Measurements from ENCODE around the gene PCGF3. TPM values are rescaled to one million over a fixed set of nuclear protein-coding genes. Genes with fewer than 3 reads are reported as not detected.

Gene PCGF3
- total and polyA plus RNA-seq, 2 experiments from 2014 or later: 21.0 to 26.0 TPM

DNA sequence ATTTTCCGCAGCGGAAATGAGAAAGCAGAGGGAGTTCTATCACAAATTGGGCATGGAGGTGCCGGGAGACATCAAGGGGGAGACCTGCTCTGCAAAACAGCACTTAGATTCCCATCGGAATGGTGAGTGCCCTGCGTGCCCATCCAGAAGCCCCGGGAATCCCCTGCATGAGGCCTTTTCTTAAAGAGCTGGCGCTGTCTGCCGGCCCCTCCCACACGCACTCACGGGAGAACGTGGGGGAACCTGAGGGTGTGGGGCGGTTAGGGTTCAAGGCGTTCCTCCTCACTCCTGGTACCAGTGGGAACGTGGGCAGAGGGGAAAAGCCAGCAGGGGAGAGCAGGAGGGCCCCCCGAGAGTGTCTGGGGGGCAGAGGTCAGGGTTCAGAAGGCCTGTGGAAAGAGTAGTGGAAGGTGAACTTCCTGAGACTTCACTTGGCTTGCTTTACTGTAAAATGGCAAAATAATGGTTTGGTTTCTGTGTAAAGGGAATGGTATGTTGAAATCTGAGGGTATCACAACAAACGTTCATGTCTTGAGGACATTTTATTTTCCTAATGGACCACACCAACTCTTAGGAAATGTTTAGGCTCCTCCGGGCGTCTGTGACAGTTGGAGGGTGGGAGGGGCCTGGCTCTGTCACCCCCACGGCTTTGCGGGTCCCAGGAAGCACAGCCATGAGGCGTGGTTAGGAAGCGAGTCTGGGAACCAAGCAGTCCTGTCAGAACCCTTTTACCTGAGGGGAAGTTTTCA lies 38.0 kb downstream of the PCGF3 start:
- Histone ChIP-seq H3K9ac (no peak overlapping the region), H3K9me2 (ENCODE audit: insufficient read depth) (no peaks in the 10 kb centered on the region), H3K27me3 (replicated peaks; ENCODE audit: insufficient read depth) (no peaks in the 10 kb centered on the region), H3K4me1 (ENCODE audit: insufficient read depth) (no peaks in the 10 kb centered on the region), H3K27ac (no peak overlapping the region), H3K4me2 (ENCODE audit: unreplicated experiment) (no peak overlapping the region), H3K9me3 (ENCODE audit: low read depth) (no peaks in the 10 kb centered on the region), H4K20me1 (ENCODE audit: insufficient read depth) (no peaks in the 10 kb centered on the region), H3K4me3 (no peak overlapping the region), H3K79me2 (ENCODE audit: insufficient read depth) (0 out of 2 replicates have a peak, but pooled peaks cover under 1% of the 10 kb centered on the region), H2AFZ (no peak overlapping the region), H3F3A (ENCODE audit: insufficient read depth) (peaks cover 14% of the 10 kb centered on the region; the same call in 1 of the 2 replicates), H3K36me3 (ENCODE audit: low read depth) (peaks cover 5% of the 10 kb centered on the region; the same call in 1 of the 2 replicates)
- 73 to 78% methylated on average over 21 to 22 of the region's 22 CpGs for WGBS, 2 experiments (ENCODE audit: low coverage in 1 of 2, low lambda C conversion rate in 2 of 2, missing lambda C conversion rate in 2 of 2)
- in situ Hi-C loops (cut with MboI): no loop called here
- TF ChIP-seq EZH2phosphoT487 (IDR thresholded peaks at IDR 0.05; ENCODE audit: insufficient read depth, low read depth) (no peak), EZH2 (IDR thresholded peaks at IDR 0.05; ENCODE audit: insufficient read depth, poor library complexity, severe bottlenecking) (no peak)
- DNase-seq: peak; percentile 23

DNA sequence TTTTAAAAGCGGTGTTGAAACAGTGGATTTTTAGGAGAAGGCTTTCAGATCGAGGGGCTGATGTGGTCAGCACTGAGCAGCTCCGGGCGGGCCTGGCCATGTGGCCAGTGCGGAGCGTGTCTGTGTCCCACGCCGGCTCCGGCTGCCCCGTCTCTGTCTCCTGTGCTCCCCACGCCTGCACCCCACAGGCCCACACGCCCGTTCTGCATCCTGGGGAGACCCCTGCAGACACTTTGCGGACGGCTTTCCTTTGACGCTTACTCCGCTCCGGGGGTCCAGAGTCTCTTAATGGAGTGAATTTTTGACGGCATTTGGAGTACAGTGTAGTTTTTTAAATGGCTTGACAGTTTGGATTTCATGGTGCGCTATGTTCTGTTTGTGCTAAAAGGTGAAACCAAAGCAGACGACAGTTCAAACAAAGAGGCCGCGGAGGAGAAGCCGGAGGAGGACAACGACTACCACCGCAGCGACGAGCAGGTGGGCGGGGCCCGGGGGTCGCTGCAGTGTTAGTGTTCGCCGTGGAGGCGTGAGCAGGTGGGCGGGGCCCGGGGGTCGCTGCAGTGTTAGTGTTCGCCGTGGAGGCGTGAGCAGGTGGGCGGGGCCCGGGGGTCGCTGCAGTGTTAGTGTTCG lies 38.7 kb downstream of the PCGF3 start:
- DNase-seq: peak; percentile 22
- TF ChIP-seq EZH2phosphoT487 (IDR thresholded peaks at IDR 0.05; ENCODE audit: insufficient read depth, low read depth) (no peak), EZH2 (IDR thresholded peaks at IDR 0.05; ENCODE audit: insufficient read depth, poor library complexity, severe bottlenecking) (no peak)
- Histone ChIP-seq H3K4me3 (no peak overlapping the region), H2AFZ (no peak overlapping the region), H3K27me3 (replicated peaks; ENCODE audit: insufficient read depth) (no peaks in the 10 kb centered on the region), H3K9me2 (ENCODE audit: insufficient read depth) (no peaks in the 10 kb centered on the region), H3K36me3 (ENCODE audit: low read depth) (peaks cover 8% of the 10 kb centered on the region; the same call in 1 of the 2 replicates), H3F3A (ENCODE audit: insufficient read depth) (peaks cover 14% of the 10 kb centered on the region; the same call in 1 of the 2 replicates), H3K27ac (no peak overlapping the region), H3K79me2 (ENCODE audit: insufficient read depth) (0 out of 2 replicates have a peak, but pooled peaks cover 7% of the 10 kb centered on the region), H4K20me1 (ENCODE audit: insufficient read depth) (no peaks in the 10 kb centered on the region), H3K9me3 (ENCODE audit: low read depth) (no peaks in the 10 kb centered on the region), H3K4me2 (ENCODE audit: unreplicated experiment) (no peak overlapping the region), H3K9ac (no peak overlapping the region), H3K4me1 (ENCODE audit: insufficient read depth) (no peaks in the 10 kb centered on the region)
- 96% methylated on average over 24 to 37 of the region's 44 CpGs for WGBS, 2 experiments (ENCODE audit: low coverage in 1 of 2, low lambda C conversion rate in 2 of 2, missing lambda C conversion rate in 2 of 2)
- in situ Hi-C loops (cut with MboI): no loop called here

DNA sequence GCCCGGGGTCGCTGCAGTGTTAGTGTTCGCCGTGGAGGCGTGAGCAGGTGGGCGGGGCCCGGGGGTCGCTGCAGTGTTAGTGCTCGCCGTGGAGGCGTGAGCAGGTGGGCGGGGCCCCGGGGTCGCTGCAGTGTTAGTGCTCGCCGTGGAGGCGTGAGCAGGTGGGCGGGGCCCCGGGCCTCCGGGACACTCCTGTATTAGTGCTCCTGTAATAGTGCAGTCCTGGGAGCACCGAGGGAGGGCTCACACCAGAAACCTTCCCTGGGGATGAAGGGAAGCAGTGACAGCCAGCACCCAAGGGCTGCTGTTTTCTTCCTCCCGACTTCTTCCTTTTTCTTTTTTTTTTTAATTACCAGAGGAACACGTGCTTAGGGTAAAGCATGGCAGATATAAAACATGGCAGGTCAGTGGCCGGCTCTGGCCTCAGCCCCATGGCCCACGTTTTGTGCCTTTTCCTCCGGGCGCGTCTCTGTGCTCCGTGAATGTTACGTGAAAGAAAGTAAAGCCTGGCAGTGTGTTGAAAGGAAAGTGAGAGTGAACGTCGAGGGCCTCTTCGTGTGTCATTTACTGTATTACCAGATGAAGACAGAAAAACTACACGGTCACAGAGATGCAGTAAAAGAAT lies 42.0 kb downstream of the PCGF3 start:
- Histone ChIP-seq H3K4me1 (ENCODE audit: insufficient read depth) (0 out of 2 replicates have a peak, but pooled peaks cover 8% of the 10 kb centered on the region), H3F3A (ENCODE audit: insufficient read depth) (peaks cover 20% of the 10 kb centered on the region; the same call in 1 of the 2 replicates), H3K36me3 (ENCODE audit: low read depth) (0 out of 2 replicates have a peak, but pooled peaks cover 8% of the 10 kb centered on the region), H3K9me3 (ENCODE audit: low read depth) (no peaks in the 10 kb centered on the region), H3K27ac (no peak overlapping the region), H3K27me3 (replicated peaks; ENCODE audit: insufficient read depth) (no peaks in the 10 kb centered on the region), H4K20me1 (ENCODE audit: insufficient read depth) (no peaks in the 10 kb centered on the region), H3K9ac (no peak overlapping the region), H3K4me2 (ENCODE audit: unreplicated experiment) (no peak overlapping the region), H3K9me2 (ENCODE audit: insufficient read depth) (no peaks in the 10 kb centered on the region), H2AFZ (no peak overlapping the region), H3K4me3 (no peak overlapping the region), H3K79me2 (ENCODE audit: insufficient read depth) (peaks cover 39% of the 10 kb centered on the region)
- TF ChIP-seq EZH2phosphoT487 (IDR thresholded peaks at IDR 0.05; ENCODE audit: insufficient read depth, low read depth): no peak
- TF ChIP-seq EZH2 (IDR thresholded peaks at IDR 0.05; ENCODE audit: insufficient read depth, poor library complexity, severe bottlenecking): no peak
- DNase-seq: no peak
- 91 to 94% methylated on average over 12 to 27 of the region's 34 CpGs for WGBS, 2 experiments (ENCODE audit: low coverage in 1 of 2, low lambda C conversion rate in 2 of 2, missing lambda C conversion rate in 2 of 2)
- in situ Hi-C loops (cut with MboI): no loop called here

DNA sequence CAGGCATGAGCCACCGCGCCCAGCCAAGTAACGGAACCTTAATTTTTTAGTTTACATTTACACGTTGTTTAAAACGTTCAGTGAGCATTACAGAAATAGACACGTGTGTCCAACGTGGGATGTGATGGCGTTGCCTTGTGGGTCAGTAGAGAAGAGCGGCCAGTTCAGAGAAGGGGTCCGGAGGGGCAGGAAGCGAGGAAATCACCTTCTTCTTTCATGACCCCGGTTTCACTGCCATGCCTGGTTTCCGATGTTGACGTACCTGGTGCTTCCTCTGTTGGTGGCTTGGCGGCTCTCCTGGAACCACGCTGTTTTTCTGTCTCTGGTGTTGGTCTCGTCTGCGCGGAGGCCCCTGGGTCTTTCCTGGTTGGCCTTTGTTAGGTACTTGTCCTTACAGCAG lies 42.8 kb downstream of the PCGF3 start:
- Histone ChIP-seq H3K9me3 (ENCODE audit: low read depth) (no peaks in the 10 kb centered on the region), H3K4me3 (no peak overlapping the region), H3K79me2 (ENCODE audit: insufficient read depth) (peaks cover 47% of the 10 kb centered on the region), H3K9ac (no peak overlapping the region), H3K27ac (no peak overlapping the region), H3K27me3 (replicated peaks; ENCODE audit: insufficient read depth) (no peaks in the 10 kb centered on the region), H3K36me3 (ENCODE audit: low read depth) (0 out of 2 replicates have a peak, but pooled peaks cover 14% of the 10 kb centered on the region), H3F3A (ENCODE audit: insufficient read depth) (peaks cover 20% of the 10 kb centered on the region; the same call in 1 of the 2 replicates), H3K4me1 (ENCODE audit: insufficient read depth) (0 out of 2 replicates have a peak, but pooled peaks cover 8% of the 10 kb centered on the region), H2AFZ (no peak overlapping the region), H3K4me2 (ENCODE audit: unreplicated experiment) (no peak overlapping the region), H3K9me2 (ENCODE audit: insufficient read depth) (no peaks in the 10 kb centered on the region), H4K20me1 (ENCODE audit: insufficient read depth) (no peaks in the 10 kb centered on the region)
- TF ChIP-seq EZH2phosphoT487 (IDR thresholded peaks at IDR 0.05; ENCODE audit: insufficient read depth, low read depth) (no peak), EZH2 (IDR thresholded peaks at IDR 0.05; ENCODE audit: insufficient read depth, poor library complexity, severe bottlenecking) (no peak)
- DNase-seq: no peak
- in situ Hi-C loops (cut with MboI): no loop called here
- 96% methylated on average over 19 of the region's 19 CpGs for WGBS, 2 experiments (ENCODE audit: low coverage in 1 of 2, low lambda C conversion rate in 2 of 2, missing lambda C conversion rate in 2 of 2)

Measured in GM23248 (cell line).